Measurements from ENCODE around the gene UPP2.

DNA sequence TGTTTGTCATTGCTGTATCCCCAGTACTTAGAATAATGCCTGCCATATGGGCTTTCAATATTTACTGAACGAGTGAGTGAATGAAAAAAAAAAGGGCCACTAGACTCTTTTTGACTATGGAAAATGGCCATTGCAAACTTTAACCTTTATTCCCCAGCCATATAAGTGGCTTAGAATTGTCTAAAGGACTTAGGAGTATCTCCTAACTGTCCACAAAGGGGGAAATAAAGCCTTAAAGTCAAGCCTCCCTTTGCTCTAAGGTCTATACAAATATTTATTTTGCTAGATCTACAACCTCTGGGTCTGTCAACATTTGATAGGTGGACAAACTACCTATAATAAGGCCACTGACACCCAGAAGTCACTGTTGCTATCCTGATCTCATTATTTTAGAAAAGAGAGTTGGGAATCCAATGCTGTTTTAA is 25.7 kb downstream of the UPP2 start:
- TF ChIP-seq, protein P1, sequence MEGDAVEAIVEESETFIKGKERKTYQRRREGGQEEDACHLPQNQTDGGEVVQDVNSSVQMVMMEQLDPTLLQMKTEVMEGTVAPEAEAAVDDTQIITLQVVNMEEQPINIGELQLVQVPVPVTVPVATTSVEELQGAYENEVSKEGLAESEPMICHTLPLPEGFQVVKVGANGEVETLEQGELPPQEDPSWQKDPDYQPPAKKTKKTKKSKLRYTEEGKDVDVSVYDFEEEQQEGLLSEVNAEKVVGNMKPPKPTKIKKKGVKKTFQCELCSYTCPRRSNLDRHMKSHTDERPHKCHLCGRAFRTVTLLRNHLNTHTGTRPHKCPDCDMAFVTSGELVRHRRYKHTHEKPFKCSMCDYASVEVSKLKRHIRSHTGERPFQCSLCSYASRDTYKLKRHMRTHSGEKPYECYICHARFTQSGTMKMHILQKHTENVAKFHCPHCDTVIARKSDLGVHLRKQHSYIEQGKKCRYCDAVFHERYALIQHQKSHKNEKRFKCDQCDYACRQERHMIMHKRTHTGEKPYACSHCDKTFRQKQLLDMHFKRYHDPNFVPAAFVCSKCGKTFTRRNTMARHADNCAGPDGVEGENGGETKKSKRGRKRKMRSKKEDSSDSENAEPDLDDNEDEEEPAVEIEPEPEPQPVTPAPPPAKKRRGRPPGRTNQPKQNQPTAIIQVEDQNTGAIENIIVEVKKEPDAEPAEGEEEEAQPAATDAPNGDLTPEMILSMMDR (IDR thresholded peaks at IDR 0.05): no peak
- no peak for TF ChIP-seq EP300 (IDR thresholded peaks at IDR 0.05)
- TF ChIP-seq POLR2A (IDR thresholded peaks at IDR 0.05): no peak

All from tibial nerve (tissue), 4 donors.